NB4 (cell line): ENCODE data around the gene FNBP1L.

ENCODE experiments used
- DNase-seq: peaks from one replicate; pipeline ENCODE4 v3.0.0; 2010; ENCODE audit warnings: low read depth
- H3K4me3 ChIP-seq: one replicate; pipeline ENCODE4 v1.5.1; 2011; ENCODE audit warnings: mild to moderate bottlenecking, low read depth, low read length, moderate library complexity
- MAX ChIP-seq: IDR thresholded peaks from 2 replicates; pipeline ENCODE4 v1.6.1; 2011; ENCODE audit warnings: low read depth, low read length
- MYC ChIP-seq: IDR thresholded peaks from 2 replicates; pipeline ENCODE4 v1.6.1; 2011; ENCODE audit warnings: low read depth, low read length
- POLR2A ChIP-seq: IDR thresholded peaks from 2 replicates; pipeline ENCODE4 v1.6.1; 2011; ENCODE audit warnings: mild to moderate bottlenecking; ENCODE audit not compliant: insufficient read length; ENCODE audit errors: extremely low read depth
- TF ChIP-seq, protein P1 (sequence below): IDR thresholded peaks from one replicate; pipeline ENCODE4 v1.5.1; 2012; ENCODE audit warnings: low read depth, low read length

FNBP1L gene

GRCh38 chr1:93434987-93435386, 12.9 kb upstream of the FNBP1L start:
- no peak for TF ChIP-seq MYC
- TF ChIP-seq POLR2A, result no peak
- no peak for TF ChIP-seq MAX
- TF ChIP-seq, protein P1, sequence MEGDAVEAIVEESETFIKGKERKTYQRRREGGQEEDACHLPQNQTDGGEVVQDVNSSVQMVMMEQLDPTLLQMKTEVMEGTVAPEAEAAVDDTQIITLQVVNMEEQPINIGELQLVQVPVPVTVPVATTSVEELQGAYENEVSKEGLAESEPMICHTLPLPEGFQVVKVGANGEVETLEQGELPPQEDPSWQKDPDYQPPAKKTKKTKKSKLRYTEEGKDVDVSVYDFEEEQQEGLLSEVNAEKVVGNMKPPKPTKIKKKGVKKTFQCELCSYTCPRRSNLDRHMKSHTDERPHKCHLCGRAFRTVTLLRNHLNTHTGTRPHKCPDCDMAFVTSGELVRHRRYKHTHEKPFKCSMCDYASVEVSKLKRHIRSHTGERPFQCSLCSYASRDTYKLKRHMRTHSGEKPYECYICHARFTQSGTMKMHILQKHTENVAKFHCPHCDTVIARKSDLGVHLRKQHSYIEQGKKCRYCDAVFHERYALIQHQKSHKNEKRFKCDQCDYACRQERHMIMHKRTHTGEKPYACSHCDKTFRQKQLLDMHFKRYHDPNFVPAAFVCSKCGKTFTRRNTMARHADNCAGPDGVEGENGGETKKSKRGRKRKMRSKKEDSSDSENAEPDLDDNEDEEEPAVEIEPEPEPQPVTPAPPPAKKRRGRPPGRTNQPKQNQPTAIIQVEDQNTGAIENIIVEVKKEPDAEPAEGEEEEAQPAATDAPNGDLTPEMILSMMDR, result no peak
- H3K4me3 ChIP-seq, result no peak overlapping the region
- DNase-seq, result no peak

DNA sequence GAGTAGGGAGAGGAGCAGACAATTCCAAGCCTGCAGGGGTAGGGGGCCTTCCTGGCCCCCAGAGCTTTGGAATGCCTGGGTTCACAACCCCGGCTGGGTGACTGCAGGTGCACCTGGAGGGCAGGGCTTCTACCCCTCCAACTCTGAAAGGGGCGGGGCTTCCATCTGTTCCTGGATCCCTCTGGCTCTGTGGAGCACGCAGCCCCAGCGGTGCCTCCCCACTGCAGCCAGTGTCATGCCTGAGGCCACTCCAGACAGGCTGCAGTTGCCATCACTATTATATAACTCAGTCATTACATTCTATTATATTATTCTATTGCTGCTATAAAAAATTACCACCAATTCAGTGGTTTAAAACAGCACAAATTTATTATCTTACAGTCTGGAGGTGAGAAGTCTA, 12.5 kb upstream of the FNBP1L start:
- no peak overlapping the region for H3K4me3 ChIP-seq
- DNase-seq, result no peak
- TF ChIP-seq, protein P1, result no peak
- TF ChIP-seq MAX, result no peak
- no peak for TF ChIP-seq POLR2A
- TF ChIP-seq MYC, result no peak

DNA sequence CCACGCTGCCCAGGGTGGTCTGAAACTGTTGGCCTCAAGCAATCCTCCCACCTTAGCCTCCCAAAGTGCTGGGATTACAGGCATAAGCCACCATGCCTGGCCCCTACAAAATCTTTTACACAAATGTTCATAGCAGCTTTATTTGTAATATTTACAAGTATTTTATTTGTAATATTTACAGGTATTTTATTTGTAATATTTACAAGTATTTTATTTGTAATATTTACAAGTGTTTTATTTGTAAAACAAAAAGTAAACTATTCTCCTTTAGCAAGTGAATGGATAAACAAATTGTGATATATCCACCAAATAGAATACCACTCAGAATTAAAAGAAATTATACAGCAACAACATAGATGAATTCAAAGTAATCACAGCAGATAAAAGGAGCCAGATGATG, 11.4 kb upstream of the FNBP1L start:
- no peak for DNase-seq
- no peak overlapping the region for H3K4me3 ChIP-seq
- TF ChIP-seq MYC (no peak), POLR2A (no peak), MAX (no peak)
- TF ChIP-seq, protein P1, result no peak

GRCh38 chr1:93437976-93438605, 9.8 kb upstream of the FNBP1L start:
- TF ChIP-seq POLR2A (no peak), MAX (no peak), MYC (no peak)
- TF ChIP-seq, protein P1, result no peak
- peak; percentile 55 for DNase-seq

GRCh38 chr1:93438716-93439115, 9.2 kb upstream of the FNBP1L start:
- DNase-seq, result no peak
- no peak overlapping the region for H3K4me3 ChIP-seq
- TF ChIP-seq, protein P1, result no peak

More at GRCh38 chr1:93437976-93438605, 9.8 kb upstream of the FNBP1L start:
- no peak overlapping the region for H3K4me3 ChIP-seq

DNA sequence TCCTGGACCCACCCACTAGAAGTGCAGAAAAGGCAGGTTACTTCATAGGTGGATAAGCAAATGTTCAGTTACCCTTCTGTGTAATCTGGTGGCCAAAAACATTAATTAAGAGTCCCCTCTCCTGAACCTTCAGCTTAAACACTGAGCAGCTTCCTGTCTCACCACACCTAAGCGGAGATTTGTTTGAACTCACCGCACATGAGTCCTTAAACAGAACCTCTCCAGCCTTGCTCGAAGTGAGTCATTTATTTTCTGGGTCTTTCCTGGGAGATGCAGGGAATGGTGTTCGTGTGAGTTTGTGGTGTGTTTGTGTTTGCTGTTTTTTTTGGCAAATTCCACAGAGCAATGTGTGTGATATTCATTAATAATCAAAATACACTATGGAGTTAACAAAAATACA, 7.6 kb upstream of the FNBP1L start:
- no peak overlapping the region for H3K4me3 ChIP-seq
- TF ChIP-seq MYC (no peak), MAX (no peak), POLR2A (no peak)
- TF ChIP-seq, protein P1, result no peak
- no peak for DNase-seq
